Measurements from ENCODE around the gene PTPRR.
"Not testable (repeated sequence)": the region's sequence is repeated elsewhere in the genome, so short reads cannot be mapped to it uniquely, and the experiment has no call there.

Gene PTPRR

GRCh38 chr12:70736351-70737133, 184.0 kb downstream of the PTPRR start:
- Mint-ChIP-seq H3K4me3 (no peak overlapping the region), H3K27me3 (ENCODE audit: low read depth) (peaks cover 4% of the 10 kb centered on the region), H3K9me3 (peaks cover 5% of the 10 kb centered on the region), H3K27ac (no peak overlapping the region), H3K36me3 (ENCODE audit: low read depth) (peaks cover 14% of the 10 kb centered on the region), H3K4me1 (no peaks in the 10 kb centered on the region)
- TF ChIP-seq CTCF (IDR thresholded peaks at IDR 0.05; ENCODE audit: unreplicated experiment in 3 of 3), result no peak

GRCh38 chr12:70735197-70735596, 185.3 kb downstream of the PTPRR start:
- H3K27me3 Mint-ChIP-seq (ENCODE audit: low read depth), result peaks cover 12% of the 10 kb centered on the region
- not testable (repeated sequence) for H3K9me3 Mint-ChIP-seq; H3K36me3 Mint-ChIP-seq (ENCODE audit: low read depth); H3K4me3 Mint-ChIP-seq; H3K4me1 Mint-ChIP-seq; H3K27ac Mint-ChIP-seq

- no peaks in the 10 kb centered on the region for H3K4me1 Mint-ChIP-seq
- H3K4me3 Mint-ChIP-seq, result no peak overlapping the region
- TF ChIP-seq CTCF (IDR thresholded peaks at IDR 0.05; ENCODE audit: unreplicated experiment in 3 of 3), result peak; percentile 72 to 79 (median 79)
- no peak overlapping the region for H3K27ac Mint-ChIP-seq
- H3K9me3 Mint-ChIP-seq, result peaks cover 5% of the 10 kb centered on the region
- H3K27me3 Mint-ChIP-seq (ENCODE audit: low read depth), result peaks cover 14% of the 10 kb centered on the region
- H3K36me3 Mint-ChIP-seq (ENCODE audit: low read depth), result peaks cover 10% of the 10 kb centered on the region
Measured at GRCh38 chr12:70733385-70733784, 187.2 kb downstream of the PTPRR start.

- H3K27ac Mint-ChIP-seq, result no peak overlapping the region
- peaks cover 10% of the 10 kb centered on the region for H3K27me3 Mint-ChIP-seq (ENCODE audit: low read depth)
- H3K36me3 Mint-ChIP-seq (ENCODE audit: low read depth), result peaks cover 10% of the 10 kb centered on the region
- peaks cover 5% of the 10 kb centered on the region for H3K9me3 Mint-ChIP-seq
- no peak overlapping the region for H3K4me3 Mint-ChIP-seq
- H3K4me1 Mint-ChIP-seq, result no peaks in the 10 kb centered on the region
- TF ChIP-seq CTCF (IDR thresholded peaks at IDR 0.05; ENCODE audit: unreplicated experiment in 3 of 3), result no peak
Measured at GRCh38 chr12:70732287-70732686, 188.3 kb downstream of the PTPRR start.

- Mint-ChIP-seq H3K9me3 (peaks cover 5% of the 10 kb centered on the region), H3K27me3 (ENCODE audit: low read depth) (peaks cover 10% of the 10 kb centered on the region), H3K4me1 (no peaks in the 10 kb centered on the region), H3K4me3 (no peak overlapping the region), H3K36me3 (ENCODE audit: low read depth) (peaks cover 4% of the 10 kb centered on the region), H3K27ac (no peak overlapping the region)
- TF ChIP-seq CTCF (IDR thresholded peaks at IDR 0.05; ENCODE audit: unreplicated experiment in 3 of 3), result no peak
Measured at GRCh38 chr12:70730675-70731180, 189.8 kb downstream of the PTPRR start.

GRCh38 chr12:70724444-70724843, 196.1 kb downstream of the PTPRR start:
- H3K36me3 Mint-ChIP-seq (ENCODE audit: low read depth), result no peaks in the 10 kb centered on the region
- no peaks in the 10 kb centered on the region for H3K9me3 Mint-ChIP-seq
- no peak overlapping the region for H3K27ac Mint-ChIP-seq
- no peak for TF ChIP-seq CTCF (IDR thresholded peaks at IDR 0.05; ENCODE audit: unreplicated experiment in 3 of 3)
- H3K4me1 Mint-ChIP-seq, result peaks cover 10% of the 10 kb centered on the region
- H3K4me3 Mint-ChIP-seq, result no peak overlapping the region
- H3K27me3 Mint-ChIP-seq (ENCODE audit: low read depth), result peaks cover 4% of the 10 kb centered on the region

All from nephron (organoid).